Heart right ventricle (tissue), 16 donors: ENCODE measurements around the gene AXIN1. TPM values are rescaled to one million over a fixed set of nuclear protein-coding genes. Genes with fewer than 3 reads are reported as not detected.
A peak's percentile ranks its signal among the peaks of the same experiment; 100 is the strongest.

Experiments
- ATAC-seq, 8 donors: fragments of 200-7000 bp; cut with Tn5 transposase; one replicate each; pipeline ENCODE4 v1.9.1; 2020; ENCODE audit warnings: mild to moderate bottlenecking in 8 of 8, moderate library complexity in 8 of 8, moderate number of reproducible peaks in 1 of 8
- DNase-seq, 2 donors: peaks; one replicate each; pipeline ENCODE4 v3.0.0-alpha.2; 2020
- H3K27ac ChIP-seq, 10 donors: fragments of 200-600 bp; sonication (generic) in 2 of 10; one replicate each; pipeline versions ENCODE4 v1.5.0 to v1.8.0; 2020 to 2022; ENCODE audit warnings: mild to moderate bottlenecking in 3 of 10
- H3K27me3 ChIP-seq, 7 donors: fragments of 200-600 bp; one replicate each; pipeline ENCODE4 v1.8.0; 2021 to 2022; ENCODE audit warnings: mild to moderate bottlenecking in 2 of 7
- H3K36me3 ChIP-seq, 9 donors: fragments of 200-600 bp; sonication (generic) in 1 of 9; one replicate each; pipeline versions ENCODE4 v1.5.0 to v1.8.0; 2020 to 2022; ENCODE audit warnings: mild to moderate bottlenecking in 2 of 9
- H3K4me1 ChIP-seq, 9 donors: fragments of 200-600 bp; sonication (generic) in 1 of 9; one replicate each; pipeline versions ENCODE4 v1.5.0 to v1.8.0; 2020 to 2022; ENCODE audit warnings: mild to moderate bottlenecking in 4 of 9
- H3K4me3 ChIP-seq, 10 donors: fragments of 200-600 bp; sonication (generic) in 2 of 10; one replicate each; pipeline versions ENCODE4 v1.5.0 to v1.8.0; 2020 to 2022; ENCODE audit warnings: mild to moderate bottlenecking in 7 of 10, moderate library complexity in 2 of 10
- H3K9me3 ChIP-seq, 11 donors: fragments of 200-600 bp in 10 of 11; sonication (generic) in 2 of 11; one replicate each; pipeline versions ENCODE4 v1.5.0 to v1.8.0; 2013 to 2022; ENCODE audit warnings: mild to moderate bottlenecking in 2 of 11, control low read depth in 1 of 11, moderate library complexity in 1 of 11
- CTCF ChIP-seq, 9 donors: fragments of 200-600 bp; sonication (generic) in 2 of 9; IDR thresholded peaks; one replicate each; pipeline versions ENCODE4 v1.5.0 to v1.8.0; 2021 to 2022; ENCODE audit warnings: antibody characterized with exemption in 9 of 9, mild to moderate bottlenecking in 5 of 9, moderate library complexity in 1 of 9
- WGBS, 2 donors: extraction: QIAGEN DNeasy Blood & Tissue Kit; methylation state at CpG; one replicate each; pipeline ENCODE4 v1.1.7; 2013; ENCODE audit warnings: inconsistent platforms in 1 of 2; 5-methylcytosine and 5-hydroxymethylcytosine counted together
- intact Hi-C, 10 donors: fragments of 100-400 bp; cut with DNase I; formaldehyde crosslinking; loops; one replicate each; pipeline versions ENCODE4 v1.11.1 to v1.14.2; 2022
- long read RNA-seq, 3 donors: library from polyadenylated mRNA; unstranded; transcript quantifications; one replicate each; pipeline ENCODE4 v2.0.0, GENCODE V29; 2020 to 2021
- polyA plus RNA-seq, 2 donors: library from polyadenylated mRNA; stranded (reverse); fragments of 200-250 nt; gene quantifications; one replicate each; pipeline ENCODE4 v1.2.3, GENCODE V29; 2013
- total RNA-seq, 10 donors: library from RNA; stranded (reverse); fragmentation: NEBNext Ultra II Directional in 3 of 10; extraction: Animal tissue kit (Norgen Biotek cat#: 25700) in 3 of 10; gene quantifications; one replicate each; pipeline versions ENCODE4 v1.2.1 to v1.2.4, GENCODE V29; 2021 to 2023
- donor health status: Arrhythmogenic right ventricular cardiomyopathy.
- donor health status: ischemic (EF 13 %, LVEDD 7.1; RV severe dilation, severe dysfunction).
- donor health status: healthy with polysubstance abuse.
- donor health status: DM: no; HTN: yes; CAD: no.
- donor health status: DM: no; HTN: no; CAD: no.
- donor health status: ischemic (EF 25% LVEDD 6.9; RV normal size, moderate dysfunction).
- donor health status: ischemic (EF 25% LVEDD 5.7; RV mildly dilated, moderate dysfunction).
- donor health status: healthy.
- donor health status: DM: yes; HTN: yes; CAD: no.
- donor health status: Ischemic cardiomyopathy.
- donor health status: ischemic (EF 35%, LVEDD 5.7; RV mildly dilated, moderate dysfunction).
- donor health status: nonischemic (EF 11% LVEDD 7.7; RV severe dilation, severe dysfunction).
- donor health status: DM: yes; HTN: yes; CAD: no.
- donor health status: PGD.
- donor health status: ischemic (EF 29% LVEDD 5.4; RV normal size, mild dysfunction).
- donor health status: nonischemic (EF 23%, LVEDD 6.1; RV moderate dilation, normal function).

The AXIN1 gene
- total RNA-seq (10 to 100 TPM in 4 of 10 donors, 1 to 10 TPM in 6; 7.7 to 16.1 (median 9.2) TPM), polyA plus RNA-seq (10 to 100 TPM in 1 of 2 donors, 1 to 10 TPM in 1; 9.4 to 14.9 TPM)
- long read RNA-seq, donor 1, transcript AXIN1-202 (10 exons, 3,324 nt): minor isoform, 6 of 30 reads
- long read RNA-seq, donor 1, transcript AXIN1-201 (11 exons, 3,643 nt): major isoform, 11 of 30 reads
- long read RNA-seq, donor 1, partial matches to known transcripts: 7 of 30 reads
- long read RNA-seq, donor 1, other reads (novel, unspliced or antisense): 6 of 30 reads
- long read RNA-seq, donor 2, partial matches to known transcripts: 2 of 10 reads
- long read RNA-seq, donor 2, other reads (novel, unspliced or antisense): 3 of 10 reads
- long read RNA-seq, donor 3, partial matches to known transcripts: 6 of 8 reads
- long read RNA-seq, donor 3, other reads (novel, unspliced or antisense): 2 of 8 reads

GRCh38 chr16:352547-353403 is at the start of gene AXIN1:
AXIN1 (minus strand) TSS chr16:352723; CDS start chr16:347025, 5,698 bp downstream.
- DNase-seq: peak; percentile 97 to 99
- peak; percentile 29 to 82 (median 49) for TF ChIP-seq CTCF (IDR thresholded peaks at IDR 0.05)
- 2% methylated on average over 58 to 112 of the region's 113 CpGs for WGBS, 2 donors
- Histone ChIP-seq H3K27ac (peak within 1 kb of the TSS in 9 of 10 donors; percentile 44 to 81 (median 57)), H3K4me3 (peak within 1 kb of the TSS; percentile 42 to 85 (median 68)), H3K36me3 (peaks cover 0 to 14% (median 0%) of the 10 kb centered on the region in 9 donors), H3K27me3 (no peaks in the 10 kb centered on the region), H3K4me1 (peaks cover 5 to 31% (median 15%) of the 10 kb centered on the region in 9 donors), H3K9me3 (no peaks in the 10 kb centered on the region)
- ATAC-seq: peak; percentile 89 to 97 (median 95)
- intact Hi-C loops: loop anchor here in 7 of 10 donors (2.0 to 10.0 kb wide), 6 partner anchors 110 to 128 kb away; partner anchors contain the start of genes LUC7L (in 3 of the 7) and FAM234A (in 2 of the 7)

- Histone ChIP-seq H3K27me3 (no peaks in the 10 kb centered on the region), H3K4me3 (peak within 1 kb of the TSS; percentile 53 to 97 (median 84)), H3K27ac (peak within 1 kb of the TSS; percentile 51 to 97 (median 92)), H3K36me3 (peaks cover 0 to 14% (median 0%) of the 10 kb centered on the region in 9 donors), H3K9me3 (no peaks in the 10 kb centered on the region), H3K4me1 (peaks cover under 1 to 33% (median 21%) of the 10 kb centered on the region in 9 donors)
- peak; percentile 96 to 98 for DNase-seq
- intact Hi-C loops: loop anchor here in 3 of 10 donors (2.0 kb wide), 2 partner anchors 19 to 23 kb away; partner anchors contain the start of gene RAB11FIP3 (in 2 of the 3)
- TF ChIP-seq CTCF (IDR thresholded peaks at IDR 0.05): peak in 8 of 9 donors; percentile 24 to 83 (median 58)
- peak; percentile 89 to 93 (median 91) for ATAC-seq
- 0 to 1% methylated on average over 71 to 91 of the region's 91 CpGs for WGBS, 2 donors
Observed at GRCh38 chr16:401468-402348, 49.2 kb upstream of the AXIN1 start, which contains the start of gene DECR2. DECR2 (plus strand) TSS chr16:401885; CDS start chr16:401964, 79 bp downstream.

GRCh38 chr16:400061-400591 is 47.6 kb upstream of the AXIN1 start:
- 68 to 76% methylated on average over 10 of the region's 10 CpGs for WGBS, 2 donors

More at GRCh38 chr16:400061-400591, 47.6 kb upstream of the AXIN1 start:
- DNase-seq (no peak), ATAC-seq (no peak)
- intact Hi-C loops: loop anchor here in 2 of 10 donors (2.0 kb wide), 2 partner anchors 17 to 25 kb away; partner anchors contain the start of gene RAB11FIP3 (in 1 of the 2)
- TF ChIP-seq CTCF (IDR thresholded peaks at IDR 0.05): no peak
- Histone ChIP-seq H3K4me3 (peak overlapping the region in 4 of 10 donors; percentile 76 to 96 (median 92)), H3K27me3 (no peaks in the 10 kb centered on the region), H3K4me1 (peaks cover 2 to 43% (median 29%) of the 10 kb centered on the region in 9 donors), H3K9me3 (no peaks in the 10 kb centered on the region), H3K27ac (peak overlapping the region in 6 of 10 donors; percentile 89 to 97 (median 93)), H3K36me3 (peaks cover 0 to 14% (median 0%) of the 10 kb centered on the region in 9 donors)
